ENCODE results near the gene NECTIN1.

Gene NECTIN1

DNA sequence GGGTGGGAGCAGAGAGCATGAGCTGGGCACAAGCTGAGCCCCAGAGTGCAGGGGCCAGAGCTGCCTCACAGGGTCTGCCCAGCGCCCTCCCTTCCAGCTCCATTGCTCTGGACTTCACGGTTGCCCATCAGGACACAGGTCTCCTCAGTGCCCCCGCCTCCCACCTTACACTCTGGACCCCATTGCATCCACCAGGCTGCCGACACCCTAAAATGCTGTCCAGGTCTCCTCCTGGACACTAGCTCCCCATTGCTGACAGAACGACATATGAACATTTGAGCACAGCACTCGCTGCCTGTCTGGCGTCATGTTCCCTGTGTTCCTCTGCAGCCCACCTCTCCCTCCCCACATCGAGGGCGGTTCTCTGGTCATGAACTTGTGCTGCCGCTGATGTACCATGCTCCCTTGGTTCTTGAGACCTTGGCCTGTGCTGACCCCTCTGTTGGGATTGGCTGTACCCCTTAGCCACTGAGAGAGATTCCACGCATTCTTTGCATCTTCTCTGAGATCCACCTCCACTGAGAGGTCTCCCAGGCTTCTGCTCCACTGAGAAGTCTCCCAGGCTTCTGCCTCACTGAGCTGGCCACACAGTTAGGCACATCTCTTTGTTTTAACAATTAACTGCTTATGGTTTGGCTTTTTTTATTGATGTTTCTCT lies 34.2 kb upstream of the NECTIN1 start:
- H3K4me3 ChIP-seq (replicated peaks; ENCODE audit: low read depth, low read length) = no peak overlapping the region
- DNase-seq (ENCODE audit: low read depth) = no peak
- TF ChIP-seq, protein P1, sequence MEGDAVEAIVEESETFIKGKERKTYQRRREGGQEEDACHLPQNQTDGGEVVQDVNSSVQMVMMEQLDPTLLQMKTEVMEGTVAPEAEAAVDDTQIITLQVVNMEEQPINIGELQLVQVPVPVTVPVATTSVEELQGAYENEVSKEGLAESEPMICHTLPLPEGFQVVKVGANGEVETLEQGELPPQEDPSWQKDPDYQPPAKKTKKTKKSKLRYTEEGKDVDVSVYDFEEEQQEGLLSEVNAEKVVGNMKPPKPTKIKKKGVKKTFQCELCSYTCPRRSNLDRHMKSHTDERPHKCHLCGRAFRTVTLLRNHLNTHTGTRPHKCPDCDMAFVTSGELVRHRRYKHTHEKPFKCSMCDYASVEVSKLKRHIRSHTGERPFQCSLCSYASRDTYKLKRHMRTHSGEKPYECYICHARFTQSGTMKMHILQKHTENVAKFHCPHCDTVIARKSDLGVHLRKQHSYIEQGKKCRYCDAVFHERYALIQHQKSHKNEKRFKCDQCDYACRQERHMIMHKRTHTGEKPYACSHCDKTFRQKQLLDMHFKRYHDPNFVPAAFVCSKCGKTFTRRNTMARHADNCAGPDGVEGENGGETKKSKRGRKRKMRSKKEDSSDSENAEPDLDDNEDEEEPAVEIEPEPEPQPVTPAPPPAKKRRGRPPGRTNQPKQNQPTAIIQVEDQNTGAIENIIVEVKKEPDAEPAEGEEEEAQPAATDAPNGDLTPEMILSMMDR (IDR thresholded peaks at IDR 0.05; ENCODE audit: low read length, missing control alignments) = no peak

DNA sequence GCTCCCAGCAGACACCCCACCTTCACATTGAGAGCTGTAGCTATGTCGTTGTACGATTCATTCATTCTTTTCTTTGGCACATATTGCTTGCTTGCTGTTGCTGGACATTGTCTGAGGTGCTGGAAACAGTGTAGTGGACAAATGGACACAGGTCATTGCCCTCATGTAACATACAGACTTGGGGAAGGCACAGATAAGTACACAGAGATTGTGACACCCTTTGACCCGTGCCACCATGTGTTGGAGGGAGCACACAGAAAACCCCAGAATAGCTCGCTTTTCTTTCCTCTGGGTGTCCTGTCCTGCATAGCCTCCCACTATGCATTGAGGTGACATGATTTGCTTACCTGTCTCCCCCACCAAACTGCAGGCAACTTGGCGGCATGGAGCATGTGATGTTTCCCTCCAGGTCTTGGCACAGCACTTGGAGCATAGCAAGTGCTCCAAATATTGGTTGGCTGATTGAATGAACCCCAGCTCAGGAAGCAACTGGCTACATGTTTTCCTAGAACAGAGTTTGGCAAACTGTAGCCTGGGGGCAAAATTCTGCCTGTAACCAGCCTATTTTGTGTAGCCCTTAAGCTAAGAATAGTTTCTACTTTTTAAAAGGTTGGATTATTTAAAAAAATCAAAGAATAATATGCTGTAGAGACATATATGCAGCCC lies 30.9 kb upstream of the NECTIN1 start:
- no peak for DNase-seq (ENCODE audit: low read depth)
- TF ChIP-seq, protein P1 (IDR thresholded peaks at IDR 0.05; ENCODE audit: low read length, missing control alignments) = no peak
- H3K4me3 ChIP-seq (replicated peaks; ENCODE audit: low read depth, low read length) = no peak overlapping the region

DNA sequence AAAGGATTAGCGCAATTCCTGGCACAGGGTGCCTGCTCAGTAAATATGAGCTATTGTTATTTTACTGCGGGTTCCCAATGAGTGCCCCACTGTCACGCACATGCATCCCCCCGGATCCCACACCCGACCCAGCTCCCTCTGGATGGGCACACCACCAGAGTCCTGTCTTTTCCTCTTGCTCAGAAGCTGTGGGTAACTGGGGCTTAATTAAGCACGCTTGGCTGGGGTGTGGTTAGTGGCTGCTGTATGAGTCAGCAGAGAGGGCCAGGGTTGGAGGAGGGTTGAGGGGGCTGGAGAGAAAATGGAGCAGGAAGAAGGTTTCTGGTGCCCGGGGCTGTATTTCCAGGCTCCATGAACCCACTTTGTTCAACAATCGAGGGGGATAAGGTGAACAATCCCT lies 30.3 kb upstream of the NECTIN1 start:
- no peak overlapping the region for H3K4me3 ChIP-seq (replicated peaks; ENCODE audit: low read depth, low read length)
- no peak for DNase-seq (ENCODE audit: low read depth)
- TF ChIP-seq, protein P1 (IDR thresholded peaks at IDR 0.05; ENCODE audit: low read length, missing control alignments) = no peak

DNA sequence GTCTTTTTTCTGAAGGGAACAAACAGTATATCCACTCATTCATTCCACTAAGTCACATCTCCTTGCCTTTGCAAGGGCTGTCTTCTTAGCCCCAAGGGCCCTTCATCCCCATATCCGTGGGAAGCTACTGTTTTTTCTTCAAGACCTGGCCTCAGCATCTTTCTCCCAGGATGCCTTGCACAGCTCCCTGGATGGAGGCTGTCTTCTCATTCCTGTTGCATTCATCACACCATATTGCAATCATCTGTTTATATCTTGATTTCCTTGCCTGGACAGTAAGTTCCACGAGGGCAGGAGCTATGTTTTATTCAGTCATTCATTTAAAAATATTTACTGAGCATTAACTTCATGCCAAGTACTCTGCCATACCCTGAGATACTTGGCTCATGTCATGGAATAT lies 29.3 kb upstream of the NECTIN1 start:
- no peak overlapping the region for H3K4me3 ChIP-seq (replicated peaks; ENCODE audit: low read depth, low read length)
- TF ChIP-seq, protein P1 (IDR thresholded peaks at IDR 0.05; ENCODE audit: low read length, missing control alignments) = no peak
- peak; percentile 10 for DNase-seq (ENCODE audit: low read depth)

DNA sequence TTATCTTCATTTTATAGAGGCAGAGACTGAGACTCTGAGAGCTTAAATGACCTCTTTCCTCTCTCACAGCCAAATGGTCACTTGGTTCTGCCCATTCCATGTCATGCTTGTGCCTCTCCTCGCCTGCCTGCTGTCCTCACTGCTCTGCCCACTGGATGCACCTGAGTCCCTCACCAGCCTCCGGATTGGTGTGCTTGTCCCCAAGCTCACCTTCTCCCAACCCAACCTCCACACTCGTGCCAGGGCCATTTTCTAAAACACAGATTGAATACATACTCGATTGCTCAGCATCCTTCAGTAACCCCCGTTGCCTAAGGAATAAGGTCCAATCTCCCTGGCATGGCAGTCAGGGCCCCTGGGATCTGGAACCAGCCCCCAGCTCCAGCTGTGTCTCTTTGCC lies 28.4 kb upstream of the NECTIN1 start:
- no peak overlapping the region for H3K4me3 ChIP-seq (replicated peaks; ENCODE audit: low read depth, low read length)
- DNase-seq (ENCODE audit: low read depth) = no peak
- TF ChIP-seq, protein P1 (IDR thresholded peaks at IDR 0.05; ENCODE audit: low read length, missing control alignments) = no peak

DNA sequence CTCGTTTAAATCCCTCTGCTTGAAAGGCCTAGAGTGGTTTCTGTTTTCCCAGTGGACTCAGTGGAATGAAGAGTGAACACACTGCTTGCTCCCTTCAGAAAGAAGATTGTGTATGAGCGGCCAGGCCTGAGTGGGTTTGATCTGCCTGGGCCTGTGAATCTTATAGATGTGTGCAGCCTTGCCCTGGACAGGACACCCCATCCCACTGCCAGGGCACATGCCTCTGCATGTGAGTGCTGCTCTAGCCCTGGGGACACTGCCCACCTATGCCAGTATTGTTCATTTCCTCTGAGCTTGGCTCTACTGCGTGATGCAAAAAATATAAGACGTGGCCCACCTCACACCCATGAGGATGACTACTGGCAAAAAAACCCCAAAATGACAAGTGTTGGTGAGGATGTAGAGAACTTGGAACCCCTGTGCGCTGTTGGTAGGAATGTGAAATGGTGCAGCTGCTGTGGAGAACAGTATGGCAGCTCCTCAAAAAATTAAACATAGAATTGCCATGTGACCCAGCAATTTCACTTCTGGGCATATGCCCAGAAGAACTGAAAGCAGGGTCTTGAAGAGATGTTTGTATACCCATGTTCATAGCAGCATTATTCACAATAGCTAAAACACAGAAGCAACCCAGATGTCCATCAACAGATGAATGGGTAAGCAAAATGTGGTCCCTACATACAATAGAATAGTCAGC lies 27.3 kb upstream of the NECTIN1 start:
- no peak overlapping the region for H3K4me3 ChIP-seq (replicated peaks; ENCODE audit: low read depth, low read length)
- TF ChIP-seq, protein P1 (IDR thresholded peaks at IDR 0.05; ENCODE audit: low read length, missing control alignments) = no peak
- DNase-seq (ENCODE audit: low read depth) = no peak
